Liver (tissue), 9 donors: Measurements from ENCODE around the gene MAGIX. TPM values are rescaled to one million over a fixed set of nuclear protein-coding genes. Genes with fewer than 3 reads are reported as not detected.

Experiments used
- DNase-seq: peaks from one replicate; pipeline ENCODE4 v3.0.0-alpha.2; 2017; ENCODE audit warnings: low spot score
- H3K27ac ChIP-seq, 2 donors: one replicate each; pipeline ENCODE4 v1.7.0; 2013; ENCODE audit warnings: inconsistent platforms in 2 of 2, low read length in 2 of 2, control low read depth in 1 of 2, low read depth in 1 of 2, mild to moderate bottlenecking in 1 of 2
- H3K27me3 ChIP-seq, 4 donors: one replicate each; pipeline versions ENCODE4 v1.6.1 to v1.7.0; 2013; ENCODE audit warnings: low read length in 3 of 4, inconsistent platforms in 1 of 4, mild to moderate bottlenecking in 1 of 4, moderate library complexity in 1 of 4; ENCODE audit not compliant: control insufficient read depth in 4 of 4, insufficient read depth in 4 of 4
- H3K36me3 ChIP-seq, 4 donors: one replicate each; pipeline versions ENCODE4 v1.6.1 to v1.7.0; 2013; ENCODE audit warnings: low read length in 3 of 4, mild to moderate bottlenecking in 3 of 4, low read depth in 1 of 4, moderate library complexity in 1 of 4; ENCODE audit not compliant: control insufficient read depth in 4 of 4, insufficient read depth in 3 of 4
- H3K4me1 ChIP-seq, 4 donors: one replicate each; pipeline versions ENCODE4 v1.6.1 to v1.7.0; 2013; ENCODE audit warnings: low read length in 3 of 4, mild to moderate bottlenecking in 3 of 4, moderate library complexity in 1 of 4; ENCODE audit not compliant: control insufficient read depth in 4 of 4, insufficient read depth in 4 of 4
- H3K4me3 ChIP-seq, 3 donors: one replicate each; pipeline versions ENCODE4 v1.6.1 to v1.7.0; 2013; ENCODE audit warnings: low read length in 3 of 3, control low read depth in 1 of 3, low read depth in 1 of 3, mild to moderate bottlenecking in 1 of 3
- H3K9ac ChIP-seq, 2 donors: one replicate each; pipeline ENCODE4 v1.7.0; 2013; ENCODE audit warnings: low read length in 2 of 2, mild to moderate bottlenecking in 2 of 2, moderate library complexity in 2 of 2, control low read depth in 1 of 2, low read depth in 1 of 2
- H3K9me3 ChIP-seq, 4 donors: one replicate each; pipeline versions ENCODE4 v1.6.1 to v1.7.0; 2013; ENCODE audit warnings: low read length in 3 of 4; ENCODE audit not compliant: control insufficient read depth in 4 of 4
- ATF3 ChIP-seq: IDR thresholded peaks from 2 replicates; pipeline ENCODE4 v1.6.1; 2016; ENCODE audit warnings: antibody characterized with exemption
- EGR1 ChIP-seq, 2 donors: IDR thresholded peaks; 2 replicates each; pipeline ENCODE4 v1.6.1; 2016 to 2018; ENCODE audit warnings: antibody characterized with exemption in 2 of 2, low read depth in 2 of 2
- FOXA1 ChIP-seq: IDR thresholded peaks from 2 replicates; pipeline ENCODE4 v1.6.1; 2016; ENCODE audit warnings: antibody characterized with exemption
- FOXA2 ChIP-seq: IDR thresholded peaks from 2 replicates; pipeline ENCODE4 v1.6.1; 2016; ENCODE audit warnings: antibody characterized with exemption
- GABPA ChIP-seq, 2 donors: IDR thresholded peaks in 1 of 2; conservative IDR thresholded peaks in 1 of 2; 2 replicates each; pipeline ENCODE4 v1.6.1; 2016; ENCODE audit warnings: antibody characterized with exemption in 2 of 2, mild to moderate bottlenecking in 1 of 2, moderate library complexity in 1 of 2
- HNF4A ChIP-seq, 2 donors: conservative IDR thresholded peaks; 2 replicates each; pipeline ENCODE4 v1.6.1; 2016; ENCODE audit warnings: antibody characterized with exemption in 2 of 2, mild to moderate bottlenecking in 2 of 2
- HNF4G ChIP-seq: IDR thresholded peaks from 2 replicates; pipeline ENCODE4 v1.6.1; 2016; ENCODE audit warnings: antibody characterized with exemption
- JUND ChIP-seq, 2 donors: IDR thresholded peaks; 2 replicates each; pipeline ENCODE4 v1.6.1; 2016; ENCODE audit warnings: antibody characterized with exemption in 2 of 2
- NR2F2 ChIP-seq: IDR thresholded peaks from 2 replicates; pipeline ENCODE4 v1.6.1; 2016; ENCODE audit warnings: antibody characterized with exemption
- RAD21 ChIP-seq, 2 donors: IDR thresholded peaks; 2 replicates each; pipeline ENCODE4 v1.6.1; 2016; ENCODE audit warnings: antibody characterized with exemption in 2 of 2, mild to moderate bottlenecking in 2 of 2
- REST ChIP-seq: IDR thresholded peaks from 2 replicates; pipeline ENCODE4 v1.6.1; 2016; ENCODE audit warnings: antibody characterized with exemption, mild to moderate bottlenecking
- RXRA ChIP-seq, 2 donors: IDR thresholded peaks; 2 replicates each; pipeline ENCODE4 v1.6.1; 2017 to 2018; ENCODE audit warnings: antibody characterized with exemption in 2 of 2, mild to moderate bottlenecking in 1 of 2
- SP1 ChIP-seq: IDR thresholded peaks from 2 replicates; pipeline ENCODE4 v1.6.1; 2018; ENCODE audit warnings: antibody characterized with exemption, mild to moderate bottlenecking
- TAF1 ChIP-seq: conservative IDR thresholded peaks from 2 replicates; pipeline ENCODE4 v1.6.1; 2016; ENCODE audit warnings: antibody characterized with exemption, mild to moderate bottlenecking
- YY1 ChIP-seq: IDR thresholded peaks from 2 replicates; pipeline ENCODE4 v1.6.1; 2016; ENCODE audit warnings: antibody characterized with exemption, mild to moderate bottlenecking
- WGBS: extraction: QIAGEN DNeasy Blood & Tissue Kit; methylation state at CpG from one replicate; pipeline ENCODE4 v1.1.7; 2013; 5-methylcytosine and 5-hydroxymethylcytosine counted together
- polyA plus RNA-seq, 2 donors: library from polyadenylated mRNA; stranded (reverse) in 1 of 2; unstranded in 1 of 2; fragments of 200-250 nt in 1 of 2; fragments of >200 nt in 1 of 2; fragmentation: Nextera tagmentation in 1 of 2; extraction: Ambion mirVana in 1 of 2; gene quantifications; one replicate each; pipeline versions ENCODE4 v1.2.1 to v1.2.3, GENCODE V29; 2013 to 2015
- total RNA-seq, 2 donors: library from RNA; depleted of rRNA; stranded (reverse); fragments of >200 nt; gene quantifications; one replicate each; pipeline ENCODE4 v1.2.3, GENCODE V29; 2014
- TF ChIP-seq, protein P1 (sequence below): IDR thresholded peaks from 2 replicates; pipeline ENCODE4 v1.6.1; 2016; ENCODE audit warnings: antibody characterized with exemption
- TF ChIP-seq, protein P2 (sequence below): IDR thresholded peaks from 2 replicates; pipeline ENCODE4 v1.6.1; 2016; ENCODE audit warnings: antibody characterized with exemption
- TF ChIP-seq, protein P3 (sequence below): fragments of 150-350 bp; IDR thresholded peaks from 2 replicates; pipeline ENCODE4 v1.5.1; 2017; ENCODE audit warnings: improper control_type of control experiment, low read depth, low read length; ENCODE audit not compliant: missing input control
- donor health status: healthy.
- donor health status: healthy.
- donor health status: healthy.
- donor health status: healthy.
- donor health status: healthy.

The MAGIX gene
- total and polyA plus RNA-seq, 4 donors: 2.9 to 10.8 (median 7.9) TPM

DNA sequence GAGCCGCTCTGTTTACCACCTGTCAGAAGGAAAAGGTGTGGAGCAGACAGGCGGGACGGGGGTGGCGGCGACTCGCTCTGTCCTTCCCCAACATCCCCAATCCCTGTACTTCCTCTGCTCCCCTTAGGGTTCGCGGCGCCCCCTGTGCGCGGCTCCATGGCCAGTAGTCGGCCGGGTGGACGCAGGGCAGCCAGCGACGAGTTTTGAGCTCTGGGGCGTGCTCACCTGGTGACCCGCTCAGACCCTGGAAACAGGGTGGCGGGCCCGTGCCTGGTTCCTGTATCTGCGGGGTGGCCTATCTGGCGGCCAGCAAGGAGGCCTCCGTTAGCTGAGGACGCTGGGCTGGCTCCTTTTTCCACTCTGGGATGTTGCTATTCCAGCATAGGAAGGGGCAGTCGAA lies 5.4 kb upstream of the MAGIX start:
- WGBS: 91% methylated on average over 24 of the region's 25 CpGs
- TF ChIP-seq JUND (IDR thresholded peaks at IDR 0.05) (no peak), HNF4G (no peak), FOXA1 (no peak), EGR1 (IDR thresholded peaks at IDR 0.05; ENCODE audit: low read depth in 2 of 2) (no peak), ATF3 (no peak), RXRA (IDR thresholded peaks at IDR 0.05) (no peak), HNF4A (conservative IDR thresholded peaks at IDR 0.05) (no peak), RAD21 (IDR thresholded peaks at IDR 0.05) (no peak), FOXA2 (no peak), REST (no peak), NR2F2 (no peak), SP1 (no peak), TAF1 (no peak), GABPA (IDR thresholded peaks at IDR 0.05 in 1 of 2, conservative IDR thresholded peaks at IDR 0.05 in 1 of 2) (no peak), YY1 (no peak)
- TF ChIP-seq, protein P1, sequence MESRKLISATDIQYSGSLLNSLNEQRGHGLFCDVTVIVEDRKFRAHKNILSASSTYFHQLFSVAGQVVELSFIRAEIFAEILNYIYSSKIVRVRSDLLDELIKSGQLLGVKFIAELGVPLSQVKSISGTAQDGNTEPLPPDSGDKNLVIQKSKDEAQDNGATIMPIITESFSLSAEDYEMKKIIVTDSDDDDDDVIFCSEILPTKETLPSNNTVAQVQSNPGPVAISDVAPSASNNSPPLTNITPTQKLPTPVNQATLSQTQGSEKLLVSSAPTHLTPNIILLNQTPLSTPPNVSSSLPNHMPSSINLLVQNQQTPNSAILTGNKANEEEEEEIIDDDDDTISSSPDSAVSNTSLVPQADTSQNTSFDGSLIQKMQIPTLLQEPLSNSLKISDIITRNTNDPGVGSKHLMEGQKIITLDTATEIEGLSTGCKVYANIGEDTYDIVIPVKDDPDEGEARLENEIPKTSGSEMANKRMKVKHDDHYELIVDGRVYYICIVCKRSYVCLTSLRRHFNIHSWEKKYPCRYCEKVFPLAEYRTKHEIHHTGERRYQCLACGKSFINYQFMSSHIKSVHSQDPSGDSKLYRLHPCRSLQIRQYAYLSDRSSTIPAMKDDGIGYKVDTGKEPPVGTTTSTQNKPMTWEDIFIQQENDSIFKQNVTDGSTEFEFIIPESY: no peak
- TF ChIP-seq, protein P2, sequence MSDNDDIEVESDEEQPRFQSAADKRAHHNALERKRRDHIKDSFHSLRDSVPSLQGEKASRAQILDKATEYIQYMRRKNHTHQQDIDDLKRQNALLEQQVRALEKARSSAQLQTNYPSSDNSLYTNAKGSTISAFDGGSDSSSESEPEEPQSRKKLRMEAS: no peak
- TF ChIP-seq, protein P3, sequence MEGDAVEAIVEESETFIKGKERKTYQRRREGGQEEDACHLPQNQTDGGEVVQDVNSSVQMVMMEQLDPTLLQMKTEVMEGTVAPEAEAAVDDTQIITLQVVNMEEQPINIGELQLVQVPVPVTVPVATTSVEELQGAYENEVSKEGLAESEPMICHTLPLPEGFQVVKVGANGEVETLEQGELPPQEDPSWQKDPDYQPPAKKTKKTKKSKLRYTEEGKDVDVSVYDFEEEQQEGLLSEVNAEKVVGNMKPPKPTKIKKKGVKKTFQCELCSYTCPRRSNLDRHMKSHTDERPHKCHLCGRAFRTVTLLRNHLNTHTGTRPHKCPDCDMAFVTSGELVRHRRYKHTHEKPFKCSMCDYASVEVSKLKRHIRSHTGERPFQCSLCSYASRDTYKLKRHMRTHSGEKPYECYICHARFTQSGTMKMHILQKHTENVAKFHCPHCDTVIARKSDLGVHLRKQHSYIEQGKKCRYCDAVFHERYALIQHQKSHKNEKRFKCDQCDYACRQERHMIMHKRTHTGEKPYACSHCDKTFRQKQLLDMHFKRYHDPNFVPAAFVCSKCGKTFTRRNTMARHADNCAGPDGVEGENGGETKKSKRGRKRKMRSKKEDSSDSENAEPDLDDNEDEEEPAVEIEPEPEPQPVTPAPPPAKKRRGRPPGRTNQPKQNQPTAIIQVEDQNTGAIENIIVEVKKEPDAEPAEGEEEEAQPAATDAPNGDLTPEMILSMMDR: no peak
- DNase-seq: no peak

More for the DNA sequence above, 5.4 kb upstream of the MAGIX start:
- no peaks in the 10 kb centered on the region for H3K36me3 ChIP-seq
- no peak overlapping the region for H3K9ac ChIP-seq
- no peaks in the 10 kb centered on the region for H3K27me3 ChIP-seq
- H3K4me3 ChIP-seq: no peak overlapping the region
- H3K27ac ChIP-seq: no peak overlapping the region
- peaks cover 0 to 4% (median 2%) of the 10 kb centered on the region in 4 donors for H3K4me1 ChIP-seq
- H3K9me3 ChIP-seq: no peaks in the 10 kb centered on the region
